IPS DF 4.7 (cell line): Measurements from ENCODE around the gene ULBP1.
"Not testable (repeated sequence)": the region's sequence is repeated elsewhere in the genome, so short reads cannot be mapped to it uniquely, and the experiment has no call there.

Experiments
- DNase-seq: peaks from one replicate; pipeline ENCODE4 v3.0.0-alpha.2; 2013; ENCODE audit warnings: low spot score; ENCODE audit errors: extremely low read depth

Gene ULBP1

DNA sequence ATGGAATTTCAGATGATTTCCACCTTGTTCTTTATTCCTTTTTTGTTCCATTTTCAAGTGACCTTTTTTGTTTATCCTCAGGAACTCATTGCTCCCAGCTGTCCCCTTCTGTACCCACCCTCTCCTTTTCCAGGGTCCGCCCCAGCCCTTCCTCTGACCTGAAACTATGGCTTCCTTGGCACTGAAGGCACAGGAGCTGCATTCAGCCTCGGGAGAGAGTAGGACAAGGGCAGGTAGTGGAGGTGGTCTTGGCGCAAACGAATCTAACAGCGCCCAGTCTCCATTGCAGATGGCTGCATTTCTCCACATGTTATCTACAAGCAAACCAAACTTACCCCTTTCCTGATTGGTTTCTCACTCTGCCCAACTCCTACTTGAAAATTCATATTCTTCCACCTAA lies 30.7 kb upstream of the ULBP1 start:
- no peak for DNase-seq

DNA sequence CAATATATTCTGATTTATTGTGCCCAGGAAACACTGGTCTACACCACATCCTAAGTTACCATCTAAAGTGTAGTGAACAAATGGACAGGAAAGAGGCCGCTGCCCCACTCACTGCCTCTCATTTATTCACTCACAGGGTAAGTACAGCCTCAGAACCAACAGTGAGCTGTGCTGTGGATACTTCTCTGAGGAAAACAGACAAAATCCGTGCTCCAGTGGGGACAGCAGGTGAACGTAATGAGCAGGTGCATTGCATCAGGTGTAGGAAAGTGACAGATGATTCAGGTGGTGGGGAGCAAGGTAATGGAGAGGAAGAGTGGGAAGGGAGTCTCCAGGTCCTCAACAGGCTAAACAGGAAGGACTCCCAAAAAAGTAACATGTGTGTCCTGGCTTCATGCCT lies 30.3 kb upstream of the ULBP1 start:
- DNase-seq = no peak

- DNase-seq = no peak
These were observed 29.2 kb upstream of the ULBP1 start for GRCh38 chr6:149934249-149935156.

- DNase-seq = no peak
These were observed 28.5 kb upstream of the ULBP1 start for GRCh38 chr6:149935246-149935645.

- DNase-seq = no peak
These were observed 28.1 kb upstream of the ULBP1 start for GRCh38 chr6:149935668-149936067.

DNA sequence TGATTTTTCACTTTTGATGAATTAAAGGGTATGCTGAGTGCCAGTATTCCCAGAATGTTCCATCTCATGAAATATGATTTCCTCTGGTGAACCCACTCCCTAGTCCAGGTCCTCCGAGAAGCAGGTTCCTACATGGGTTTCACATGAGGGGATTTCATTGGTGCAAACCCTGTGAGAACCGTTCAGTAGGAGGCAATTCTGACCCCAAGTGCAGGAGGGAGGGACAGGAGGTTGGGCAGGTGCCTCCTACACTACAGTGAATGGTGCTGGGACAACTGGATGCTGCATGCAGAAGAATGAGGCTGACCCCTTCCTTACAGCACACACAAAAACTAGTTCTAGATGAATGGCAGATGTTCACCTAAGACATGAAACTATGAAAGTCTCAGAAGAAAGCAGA lies 27.0 kb upstream of the ULBP1 start:
- no peak for DNase-seq

DNA sequence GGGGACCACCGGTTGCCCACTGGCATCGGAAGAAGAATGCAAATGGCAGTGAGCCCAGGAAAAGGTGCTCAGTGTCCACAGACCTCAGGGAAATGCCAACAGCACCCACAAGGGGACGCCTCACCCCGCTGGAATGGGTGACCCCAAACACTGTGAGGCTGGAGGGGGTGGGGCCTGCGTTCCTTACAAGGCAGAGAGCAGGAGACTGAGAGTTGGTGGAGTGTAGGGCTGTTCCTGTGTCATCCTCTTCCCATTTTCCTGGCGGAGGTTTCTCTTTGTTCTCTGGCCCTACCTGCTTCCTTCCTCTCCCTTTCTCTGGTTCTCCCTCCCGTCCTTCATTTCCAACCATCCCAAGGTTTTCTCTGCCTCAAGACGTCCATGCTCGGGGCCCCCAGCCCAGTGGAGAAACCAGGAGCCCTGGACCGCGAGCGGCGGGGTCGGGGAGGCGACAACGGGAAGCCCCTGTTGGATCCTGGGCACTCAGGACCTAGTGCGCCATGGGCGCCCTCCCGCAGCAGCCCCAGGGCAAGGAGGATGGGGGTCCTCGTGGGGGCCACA lies 25.7 kb upstream of the ULBP1 start:
- DNase-seq = not testable (repeated sequence)

DNA sequence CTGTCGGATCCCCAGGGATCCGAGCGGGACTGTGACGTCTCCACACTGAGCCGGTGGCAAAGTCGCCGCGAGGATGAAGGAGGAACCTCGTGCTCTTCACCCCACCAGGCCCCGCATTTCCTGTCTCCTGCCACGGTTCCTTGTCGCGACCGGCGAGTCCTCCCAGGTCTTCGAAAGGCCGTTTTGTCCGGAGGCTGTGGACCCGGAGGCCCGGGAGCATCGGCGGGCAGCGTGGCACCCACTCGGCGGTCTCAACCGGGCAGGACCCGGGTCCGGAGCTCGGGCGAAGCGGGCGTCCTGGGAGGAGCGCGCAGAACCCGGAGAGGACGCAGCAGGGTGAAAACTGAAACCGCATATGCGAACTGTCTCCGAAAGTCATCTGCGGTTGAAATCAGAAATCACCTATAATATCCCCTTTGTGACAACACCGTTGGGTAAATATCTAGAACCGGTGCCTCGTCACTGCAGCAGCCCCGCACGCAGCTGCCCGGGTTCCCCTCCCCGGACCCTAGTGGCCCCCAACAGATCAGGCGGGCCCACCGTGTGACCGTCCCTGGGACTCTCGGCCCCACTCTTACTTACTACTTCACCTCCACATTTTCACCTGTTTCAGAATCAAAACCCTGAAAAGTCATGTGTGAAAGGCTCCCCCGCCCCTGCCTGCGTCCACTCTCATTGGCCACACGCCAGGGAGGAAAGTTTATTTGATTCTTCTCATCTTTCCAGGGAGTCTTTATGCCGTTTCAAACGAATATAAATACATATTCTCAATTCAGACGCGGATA lies 25.0 kb upstream of the ULBP1 start:
- no peak for DNase-seq

- no peak for DNase-seq
These were observed 24.4 kb upstream of the ULBP1 start for GRCh38 chr6:149939356-149939648.

- DNase-seq = no peak
These were observed 23.7 kb upstream of the ULBP1 start for GRCh38 chr6:149939909-149940671.

- no peak for DNase-seq
These were observed 23.1 kb upstream of the ULBP1 start for GRCh38 chr6:149940672-149940982.

- no peak for DNase-seq
These were observed 21.9 kb upstream of the ULBP1 start, which contains the start of gene ULBP2 for GRCh38 chr6:149941583-149942460. Gene ULBP2 (plus strand): TSS chr6:149942014. CDS start chr6:149942073, 59 bp downstream.

DNA sequence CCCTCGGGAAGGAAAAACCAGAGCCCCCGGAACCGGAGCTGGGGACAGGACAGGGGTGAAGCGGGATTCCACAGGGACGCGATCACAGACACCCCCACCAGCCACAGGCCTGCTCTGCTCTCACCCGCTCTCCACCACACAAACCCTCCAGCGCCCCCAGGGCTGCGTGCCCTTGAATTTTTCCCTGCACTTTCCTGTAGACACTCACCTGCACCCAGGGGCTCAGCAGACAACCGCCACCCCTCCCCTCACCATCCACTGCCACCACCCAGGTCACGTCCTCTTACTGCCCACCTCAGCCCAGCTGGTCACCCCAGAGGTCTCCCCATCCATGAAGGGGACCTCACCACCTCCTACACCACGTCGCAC lies 21.3 kb upstream of the ULBP1 start:
- no peak for DNase-seq

DNA sequence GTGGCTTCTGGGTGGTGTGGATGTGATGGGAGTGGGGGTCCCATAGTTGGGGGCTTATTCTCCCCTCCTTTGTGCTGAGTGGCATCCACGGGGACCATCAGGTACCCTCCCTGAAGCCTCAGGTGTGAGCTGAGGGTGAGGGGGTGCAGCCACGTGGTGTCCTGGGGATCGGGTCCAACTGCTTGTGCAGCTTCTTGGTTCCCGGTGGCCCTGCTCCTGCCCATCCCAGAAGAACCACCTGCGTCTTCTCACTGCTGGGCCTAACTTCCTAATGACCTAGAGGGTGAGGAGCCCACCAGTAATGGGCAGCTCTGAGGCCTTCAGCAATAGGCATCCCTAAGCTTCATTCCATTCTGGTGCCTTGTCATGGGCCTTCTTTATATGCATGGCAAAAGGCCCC lies 20.4 kb upstream of the ULBP1 start:
- not testable (repeated sequence) for DNase-seq

DNA sequence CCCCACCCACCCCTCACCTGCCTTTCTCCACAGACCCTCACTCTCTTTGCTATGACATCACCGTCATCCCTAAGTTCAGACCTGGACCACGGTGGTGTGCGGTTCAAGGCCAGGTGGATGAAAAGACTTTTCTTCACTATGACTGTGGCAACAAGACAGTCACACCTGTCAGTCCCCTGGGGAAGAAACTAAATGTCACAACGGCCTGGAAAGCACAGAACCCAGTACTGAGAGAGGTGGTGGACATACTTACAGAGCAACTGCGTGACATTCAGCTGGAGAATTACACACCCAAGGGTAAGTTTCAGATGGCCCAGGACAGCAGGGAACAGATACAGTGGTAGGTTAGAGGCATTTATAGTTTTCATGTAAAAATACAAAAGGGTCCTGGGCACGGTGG lies 18.5 kb upstream of the ULBP1 start:
- not testable (repeated sequence) for DNase-seq

DNA sequence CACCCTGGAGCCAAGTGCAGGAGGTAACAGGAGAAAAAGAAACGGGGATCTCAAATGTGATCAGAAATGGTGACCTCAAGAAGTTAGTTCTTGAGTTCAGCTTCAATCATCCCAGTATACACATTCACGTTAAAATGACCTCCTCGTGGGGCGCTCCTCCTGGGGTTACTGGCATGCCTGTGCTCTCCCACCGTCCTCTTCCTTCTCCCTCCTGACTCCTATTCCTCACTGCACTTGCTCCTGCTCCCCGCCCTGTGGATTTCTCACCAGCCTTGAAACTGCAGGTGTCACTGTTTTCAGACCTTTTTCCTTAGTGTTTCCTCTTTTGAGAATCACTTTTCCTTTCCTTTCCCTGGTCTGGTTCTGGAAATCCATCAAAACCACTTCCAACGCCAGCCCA lies 17.1 kb upstream of the ULBP1 start:
- DNase-seq = not testable (repeated sequence)

DNA sequence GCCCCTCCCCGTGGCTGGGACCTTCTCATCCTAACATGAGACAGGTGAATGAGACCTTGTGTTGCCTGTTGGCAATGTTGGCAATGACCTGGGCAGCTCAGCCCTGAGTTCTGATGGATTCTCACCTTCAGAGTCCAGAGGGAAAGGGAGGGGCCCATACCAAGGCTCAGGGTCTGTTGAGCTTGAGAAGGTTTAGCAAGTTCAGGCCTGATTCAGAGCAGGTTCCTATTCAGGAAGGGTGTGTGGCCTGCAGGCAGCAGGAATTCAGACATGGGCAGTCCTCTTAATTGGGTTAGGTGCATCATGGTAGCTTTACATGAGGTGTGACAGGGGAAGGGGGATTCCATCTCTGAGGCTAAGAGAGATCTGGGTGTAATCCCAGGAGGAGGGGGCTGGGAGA lies 16.2 kb upstream of the ULBP1 start:
- DNase-seq = not testable (repeated sequence)

DNA sequence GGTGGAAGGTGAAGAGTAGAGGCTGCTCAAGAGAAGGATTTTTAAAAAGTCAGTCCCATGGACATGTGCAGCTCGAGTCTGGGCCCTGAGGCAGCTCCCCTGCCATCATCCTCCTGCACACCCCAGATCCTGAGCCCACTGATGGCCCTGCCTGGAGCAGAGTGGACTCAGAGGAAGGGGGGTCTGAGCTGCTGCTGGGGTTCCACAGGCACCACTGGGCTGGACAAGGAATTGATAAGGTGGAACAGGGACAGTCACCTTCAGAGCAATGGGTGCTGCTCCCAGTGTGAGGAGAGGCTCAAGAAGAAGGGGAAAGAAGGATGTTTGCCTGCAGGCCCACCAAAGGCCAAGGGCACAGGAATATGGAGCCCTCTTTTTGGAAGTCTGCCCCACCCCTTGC lies 15.7 kb upstream of the ULBP1 start:
- DNase-seq = no peak

GRCh38 chr6:149948616-149949015 lies 15.1 kb upstream of the ULBP1 start:
- no peak for DNase-seq

DNA sequence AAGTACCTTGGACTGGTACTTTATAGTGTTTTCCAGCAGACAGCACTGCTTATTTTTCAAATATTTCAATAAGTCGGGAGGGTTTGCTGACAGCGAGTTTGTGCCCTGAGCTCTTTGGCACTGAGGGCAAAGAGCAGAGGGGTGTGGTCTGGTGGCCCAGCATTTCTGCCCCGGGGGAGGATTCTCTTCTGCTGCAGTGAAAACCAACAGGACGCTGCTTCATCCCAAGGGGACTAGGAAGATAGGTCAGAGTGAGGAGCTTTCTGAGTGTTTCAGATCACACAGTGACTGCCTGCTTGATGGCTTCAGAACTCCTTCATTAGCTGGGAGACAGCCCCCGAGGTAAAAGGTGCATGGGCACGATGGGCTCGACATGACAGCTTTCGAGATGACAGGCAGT lies 13.3 kb upstream of the ULBP1 start:
- no peak for DNase-seq

DNA sequence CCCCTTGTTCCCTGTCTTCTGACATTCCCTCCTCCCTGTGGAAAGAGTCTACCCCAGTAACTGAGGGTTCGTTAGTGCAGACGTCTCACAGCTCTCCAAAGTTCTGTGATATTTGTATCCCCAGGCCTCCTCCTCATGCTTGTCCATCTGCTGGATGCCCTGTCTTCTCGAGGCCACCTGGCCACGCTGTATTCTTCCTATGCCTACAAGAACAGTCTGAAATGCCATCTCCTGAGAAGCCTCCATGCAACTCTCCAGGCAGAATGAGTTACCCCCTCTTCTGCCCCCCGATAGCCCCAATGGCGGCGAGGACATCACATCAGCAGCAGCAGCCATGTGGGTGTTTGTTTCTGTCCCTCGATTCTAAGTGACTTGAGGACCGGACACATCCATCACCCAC lies 12.6 kb upstream of the ULBP1 start:
- DNase-seq = no peak
